ENCODE data around the gene CENPB. TPM values are rescaled to one million over a fixed set of nuclear protein-coding genes. Genes with fewer than 3 reads are reported as not detected.

Gene CENPB
- total RNA-seq, 4 donors from 2014 or later = 72.8 to 109 (median 100) TPM

DNA sequence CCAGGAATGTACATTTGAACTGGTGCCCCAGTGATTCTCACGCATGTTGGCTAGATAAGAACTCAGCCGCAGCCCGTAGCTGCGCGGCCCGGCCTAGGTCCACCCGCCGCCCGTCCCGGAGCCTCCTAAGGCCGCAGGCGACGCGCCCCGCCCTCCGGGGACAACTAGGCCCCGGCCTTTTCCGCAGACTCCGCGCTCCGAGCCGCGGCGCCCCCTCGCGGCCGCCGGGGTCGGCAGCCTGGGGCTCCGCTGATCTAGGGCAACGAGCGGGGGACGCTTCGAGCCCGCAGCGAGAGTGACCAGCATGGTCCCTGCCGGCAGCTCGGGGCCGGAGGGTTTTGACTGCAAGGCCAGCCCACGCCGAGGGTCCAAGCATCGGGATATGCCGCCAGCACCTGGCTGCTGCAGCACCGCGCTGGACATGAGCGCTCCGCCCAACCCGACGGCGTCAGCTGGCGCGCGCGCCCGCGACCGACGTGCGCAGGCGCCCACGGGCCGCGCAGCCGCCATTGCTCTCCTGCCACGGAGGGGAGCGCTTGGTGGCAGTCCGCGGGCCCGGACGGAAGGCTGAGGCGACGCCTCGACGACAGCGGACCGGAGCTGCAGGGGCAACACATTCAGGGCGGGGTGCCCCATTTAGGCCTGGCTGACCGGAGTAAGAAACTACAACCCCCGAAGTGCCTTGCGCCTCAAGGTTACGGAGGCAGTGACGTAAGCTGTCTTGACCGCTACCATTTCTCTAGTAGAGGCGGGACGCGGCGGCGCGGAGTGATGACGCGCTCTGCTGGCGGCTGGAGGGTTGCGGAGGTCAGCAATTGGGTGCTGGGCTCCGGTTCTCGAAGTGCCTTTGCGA lies 33.7 kb upstream of the CENPB start, which contains the start of gene AP5S1:
AP5S1 (plus strand) TSS at position 500 of the 853 bp plus-strand sequence. CDS start 1,571 bp downstream, outside the sequence.
- Histone ChIP-seq H3K4me1 (peaks cover 0 to 25% (median 17%) of the 10 kb centered on the region in 4 donors), H3K9me3 (no peaks in the 10 kb centered on the region), H3K36me3 (peaks cover 0 to 28% (median 13%) of the 10 kb centered on the region in 3 donors), H3K27me3 (no peaks in the 10 kb centered on the region), H3K27ac (peak within 1 kb of the TSS; percentile 90 to 98 (median 98)), H3K4me3 (peak within 1 kb of the TSS; percentile 64 to 81 (median 68))
- 0 to 1% methylated on average over 48 to 72 of the region's 96 CpGs for WGBS, 2 donors
- TF ChIP-seq, protein P1, sequence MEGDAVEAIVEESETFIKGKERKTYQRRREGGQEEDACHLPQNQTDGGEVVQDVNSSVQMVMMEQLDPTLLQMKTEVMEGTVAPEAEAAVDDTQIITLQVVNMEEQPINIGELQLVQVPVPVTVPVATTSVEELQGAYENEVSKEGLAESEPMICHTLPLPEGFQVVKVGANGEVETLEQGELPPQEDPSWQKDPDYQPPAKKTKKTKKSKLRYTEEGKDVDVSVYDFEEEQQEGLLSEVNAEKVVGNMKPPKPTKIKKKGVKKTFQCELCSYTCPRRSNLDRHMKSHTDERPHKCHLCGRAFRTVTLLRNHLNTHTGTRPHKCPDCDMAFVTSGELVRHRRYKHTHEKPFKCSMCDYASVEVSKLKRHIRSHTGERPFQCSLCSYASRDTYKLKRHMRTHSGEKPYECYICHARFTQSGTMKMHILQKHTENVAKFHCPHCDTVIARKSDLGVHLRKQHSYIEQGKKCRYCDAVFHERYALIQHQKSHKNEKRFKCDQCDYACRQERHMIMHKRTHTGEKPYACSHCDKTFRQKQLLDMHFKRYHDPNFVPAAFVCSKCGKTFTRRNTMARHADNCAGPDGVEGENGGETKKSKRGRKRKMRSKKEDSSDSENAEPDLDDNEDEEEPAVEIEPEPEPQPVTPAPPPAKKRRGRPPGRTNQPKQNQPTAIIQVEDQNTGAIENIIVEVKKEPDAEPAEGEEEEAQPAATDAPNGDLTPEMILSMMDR (IDR thresholded peaks at IDR 0.05) = peak; percentile 99 to 100 (median 99)
- TF ChIP-seq POLR2A (IDR thresholded peaks at IDR 0.05) = peak; percentile 27 to 77
- peak; percentile 79 to 90 for TF ChIP-seq EP300 (IDR thresholded peaks at IDR 0.05)
- peak; percentile 96 to 97 for DNase-seq (ENCODE audit: low spot score in 2 of 2)

DNA sequence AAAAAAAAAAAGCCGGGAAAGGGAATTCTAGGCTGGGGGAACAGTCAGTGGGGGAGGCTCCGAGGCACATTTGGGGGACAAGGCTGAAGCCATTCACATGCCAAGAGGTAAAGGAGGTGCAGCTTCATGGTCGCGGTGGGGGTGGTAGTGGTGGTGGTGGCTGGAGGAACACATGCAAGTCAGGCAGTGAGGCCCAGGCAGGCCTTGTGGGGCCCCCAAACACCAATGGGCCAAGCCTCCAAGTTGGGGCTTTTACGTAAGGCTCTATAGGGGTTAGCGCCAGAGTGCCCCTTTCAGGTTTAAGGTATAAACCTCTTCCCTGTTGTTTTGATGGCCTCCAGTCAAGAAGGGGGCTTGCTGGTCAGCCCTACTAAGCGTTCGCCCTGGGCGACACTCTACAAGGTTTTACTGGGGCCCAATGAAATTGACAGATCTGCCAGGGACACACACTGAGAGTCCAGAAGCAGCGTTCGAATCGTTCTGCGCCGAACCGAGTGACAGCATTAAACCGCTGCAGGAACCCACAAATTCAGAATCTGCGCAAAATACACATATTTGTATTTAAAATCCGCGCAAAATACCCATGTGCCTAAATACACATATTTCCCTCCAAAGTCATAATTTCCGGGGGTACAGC lies 33.0 kb upstream of the CENPB start:
- no peaks in the 10 kb centered on the region for H3K27me3 ChIP-seq
- H3K9me3 ChIP-seq = no peaks in the 10 kb centered on the region
- peaks cover 0 to 21% (median 9%) of the 10 kb centered on the region in 3 donors for H3K36me3 ChIP-seq
- peak overlapping the region; percentile 64 to 81 (median 68) for H3K4me3 ChIP-seq
- TF ChIP-seq EP300 (IDR thresholded peaks at IDR 0.05) (no peak), POLR2A (IDR thresholded peaks at IDR 0.05) (no peak)
- TF ChIP-seq, protein P1 (IDR thresholded peaks at IDR 0.05) = no peak
- peak overlapping the region; percentile 90 to 98 (median 98) for H3K27ac ChIP-seq
- peaks cover 0 to 25% (median 17%) of the 10 kb centered on the region in 4 donors for H3K4me1 ChIP-seq
- 58 to 67% methylated on average over 20 of the region's 20 CpGs for WGBS, 2 donors
- no peak for DNase-seq (ENCODE audit: low spot score in 2 of 2)

DNA sequence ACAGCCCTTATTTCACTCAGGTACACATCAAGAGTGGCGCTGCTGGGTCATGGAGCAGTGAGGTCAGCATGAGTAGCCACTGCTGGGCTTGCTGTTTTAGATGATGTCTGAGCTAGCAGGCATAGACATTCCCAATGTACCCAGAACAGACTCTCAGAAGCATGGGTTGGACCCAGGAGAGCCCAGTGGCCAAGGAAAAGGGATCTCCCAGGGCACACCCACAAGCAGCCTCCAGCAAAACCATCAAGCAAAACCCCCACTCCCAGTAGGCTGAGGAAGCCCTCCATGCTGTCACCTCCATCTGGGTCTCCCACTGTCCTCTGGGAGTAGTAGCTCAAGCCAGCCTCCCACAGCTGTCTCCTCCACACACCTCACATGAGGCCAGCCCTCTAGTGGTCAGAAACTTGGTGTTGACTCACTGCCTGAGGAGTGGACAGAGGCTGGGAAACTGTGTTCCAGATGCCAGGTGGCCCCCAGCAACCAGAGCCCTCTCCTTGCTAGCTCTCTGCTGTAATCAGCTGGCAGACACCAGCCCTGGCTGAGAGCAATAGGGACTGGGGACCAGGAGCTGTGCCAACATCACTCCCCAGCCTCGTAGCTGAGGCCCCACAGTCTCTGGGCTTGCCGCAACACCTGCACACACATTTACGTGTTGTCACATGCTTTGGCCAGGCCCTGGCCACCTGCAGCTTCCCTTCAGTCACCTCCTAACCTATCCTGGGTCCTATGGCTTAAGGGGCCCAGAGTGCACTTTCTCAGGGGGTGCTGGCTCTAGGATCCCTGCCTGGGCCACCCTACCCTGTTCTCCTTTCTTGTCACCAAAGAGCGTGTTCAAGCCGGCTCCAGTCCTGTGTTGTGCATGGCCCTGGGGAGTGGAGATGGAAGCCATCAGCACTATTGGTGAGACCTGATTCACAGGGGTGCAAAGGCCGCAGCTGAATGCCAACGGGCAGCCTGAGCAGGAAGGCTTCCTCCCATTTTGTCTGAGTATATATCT lies 31.9 kb upstream of the CENPB start:
- Histone ChIP-seq H3K4me3 (no peak overlapping the region), H3K27me3 (no peaks in the 10 kb centered on the region), H3K27ac (peak overlapping the region; percentile 36 to 98 (median 94)), H3K4me1 (peaks cover 0 to 31% (median 19%) of the 10 kb centered on the region in 4 donors), H3K36me3 (peaks cover 0 to 10% (median under 1%) of the 10 kb centered on the region in 3 donors), H3K9me3 (no peaks in the 10 kb centered on the region)
- no peak for TF ChIP-seq POLR2A (IDR thresholded peaks at IDR 0.05)
- TF ChIP-seq, protein P1 (IDR thresholded peaks at IDR 0.05) = peak; percentile 30 to 75 (median 50)
- DNase-seq (ENCODE audit: low spot score in 2 of 2) = peak in 1 of 2 donors; percentile 79
- WGBS, 2 donors = 88 to 93% methylated on average over 8 of the region's 8 CpGs

DNA sequence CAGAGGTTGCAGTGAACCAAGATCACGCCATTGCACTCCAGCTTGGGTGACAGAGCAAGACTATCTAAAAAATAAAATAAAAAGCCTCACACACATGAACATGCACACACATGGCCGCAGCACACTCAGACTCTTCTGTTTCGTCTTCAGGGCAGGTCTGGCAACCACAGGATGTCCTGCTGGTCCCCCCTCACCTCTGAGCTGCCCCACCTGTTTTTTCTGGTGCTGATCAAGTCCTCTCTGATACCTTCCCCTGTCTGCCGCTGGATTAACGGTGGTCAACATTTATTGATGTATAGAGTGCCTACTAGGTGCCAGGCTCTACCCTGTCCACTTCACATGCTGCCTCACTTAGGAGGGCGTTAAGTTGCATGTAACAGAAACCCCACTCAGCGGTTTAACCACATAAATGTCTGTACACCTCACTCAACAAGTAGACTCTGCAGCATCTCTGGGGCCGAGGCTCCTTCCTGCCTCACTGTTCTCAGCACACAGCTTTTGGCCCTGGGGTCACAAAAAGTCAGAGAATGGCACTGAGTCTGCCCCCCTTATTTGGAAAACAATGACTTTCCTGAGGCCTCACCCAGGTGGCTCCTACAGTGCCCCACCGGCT lies 29.3 kb upstream of the CENPB start:
- H3K4me1 ChIP-seq = peaks cover 3 to 44% (median 27%) of the 10 kb centered on the region in 4 donors
- TF ChIP-seq, protein P1 (IDR thresholded peaks at IDR 0.05) = no peak
- TF ChIP-seq POLR2A (IDR thresholded peaks at IDR 0.05) (no peak), EP300 (IDR thresholded peaks at IDR 0.05) (no peak)
- WGBS, 2 donors = 77 to 79% methylated on average over 9 of the region's 9 CpGs

More for the DNA sequence above, 29.3 kb upstream of the CENPB start:
- Histone ChIP-seq H3K36me3 (no peaks in the 10 kb centered on the region), H3K27ac (no peak overlapping the region), H3K9me3 (no peaks in the 10 kb centered on the region), H3K4me3 (no peak overlapping the region), H3K27me3 (no peaks in the 10 kb centered on the region)
- DNase-seq (ENCODE audit: low spot score in 2 of 2) = no peak
